ENCODE measurements around the gene PHF5A.
"Not testable (repeated sequence)": the region's sequence is repeated elsewhere in the genome, so short reads cannot be mapped to it uniquely, and the experiment has no call there.

The PHF5A gene

DNA sequence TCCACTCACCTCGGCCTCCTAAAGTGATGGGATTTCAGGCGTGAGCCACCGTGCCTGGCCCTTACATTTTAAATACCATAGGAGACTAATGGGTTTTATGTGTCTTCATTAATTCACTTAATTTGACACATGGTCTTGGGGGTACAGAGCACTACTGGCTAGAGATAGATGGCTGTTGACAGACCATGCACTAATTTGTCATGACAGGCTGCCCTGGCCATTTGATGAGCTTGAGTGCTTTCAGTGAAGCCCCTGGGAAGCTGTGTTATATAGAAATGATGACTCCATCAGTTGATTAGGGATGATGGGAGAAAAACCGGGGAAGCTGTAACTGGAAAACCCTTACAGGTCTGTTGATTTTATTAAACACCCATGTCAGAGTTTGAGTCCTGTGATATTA, 6.6 kb downstream of the PHF5A start:
- H3K4me3 ChIP-seq (ENCODE audit: low read depth, low read length): no peak overlapping the region
- H3K9me3 ChIP-seq: no peaks in the 10 kb centered on the region
- no peaks in the 10 kb centered on the region for H3K27me3 ChIP-seq
- no peak for DNase-seq
- no peaks in the 10 kb centered on the region; the same call in 1 of the 2 replicates for H3K4me1 ChIP-seq
- TF ChIP-seq, protein P1, sequence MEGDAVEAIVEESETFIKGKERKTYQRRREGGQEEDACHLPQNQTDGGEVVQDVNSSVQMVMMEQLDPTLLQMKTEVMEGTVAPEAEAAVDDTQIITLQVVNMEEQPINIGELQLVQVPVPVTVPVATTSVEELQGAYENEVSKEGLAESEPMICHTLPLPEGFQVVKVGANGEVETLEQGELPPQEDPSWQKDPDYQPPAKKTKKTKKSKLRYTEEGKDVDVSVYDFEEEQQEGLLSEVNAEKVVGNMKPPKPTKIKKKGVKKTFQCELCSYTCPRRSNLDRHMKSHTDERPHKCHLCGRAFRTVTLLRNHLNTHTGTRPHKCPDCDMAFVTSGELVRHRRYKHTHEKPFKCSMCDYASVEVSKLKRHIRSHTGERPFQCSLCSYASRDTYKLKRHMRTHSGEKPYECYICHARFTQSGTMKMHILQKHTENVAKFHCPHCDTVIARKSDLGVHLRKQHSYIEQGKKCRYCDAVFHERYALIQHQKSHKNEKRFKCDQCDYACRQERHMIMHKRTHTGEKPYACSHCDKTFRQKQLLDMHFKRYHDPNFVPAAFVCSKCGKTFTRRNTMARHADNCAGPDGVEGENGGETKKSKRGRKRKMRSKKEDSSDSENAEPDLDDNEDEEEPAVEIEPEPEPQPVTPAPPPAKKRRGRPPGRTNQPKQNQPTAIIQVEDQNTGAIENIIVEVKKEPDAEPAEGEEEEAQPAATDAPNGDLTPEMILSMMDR (IDR thresholded peaks at IDR 0.05; ENCODE audit: low read depth, low read length): no peak
- peaks cover 84% of the 10 kb centered on the region for H3K36me3 ChIP-seq

DNA sequence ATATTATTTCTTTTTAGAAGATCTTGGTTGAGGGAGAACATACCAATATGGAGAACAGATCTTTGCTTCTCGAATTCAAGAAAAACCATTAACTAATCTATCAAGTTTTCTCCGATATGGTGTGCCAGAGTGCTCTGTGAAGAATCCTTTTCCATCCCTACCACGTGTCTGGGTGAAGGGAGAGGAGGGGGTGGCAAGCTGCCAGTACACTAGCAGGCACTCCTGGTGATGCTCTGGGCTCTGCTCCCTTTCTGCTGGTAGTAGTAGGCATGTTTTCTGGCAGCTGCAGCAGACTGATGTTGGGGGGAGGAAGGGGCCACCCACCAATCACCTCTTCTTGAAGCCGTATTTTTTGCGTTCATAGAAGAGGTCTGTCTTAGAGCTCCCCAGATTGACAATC, 8.4 kb downstream of the PHF5A start:
- DNase-seq: peak; percentile 83
- H3K27me3 ChIP-seq; H3K9me3 ChIP-seq; H3K4me3 ChIP-seq (ENCODE audit: low read depth, low read length); H3K4me1 ChIP-seq: not testable (repeated sequence)
- H3K36me3 ChIP-seq: peaks cover 68% of the 10 kb centered on the region

DNA sequence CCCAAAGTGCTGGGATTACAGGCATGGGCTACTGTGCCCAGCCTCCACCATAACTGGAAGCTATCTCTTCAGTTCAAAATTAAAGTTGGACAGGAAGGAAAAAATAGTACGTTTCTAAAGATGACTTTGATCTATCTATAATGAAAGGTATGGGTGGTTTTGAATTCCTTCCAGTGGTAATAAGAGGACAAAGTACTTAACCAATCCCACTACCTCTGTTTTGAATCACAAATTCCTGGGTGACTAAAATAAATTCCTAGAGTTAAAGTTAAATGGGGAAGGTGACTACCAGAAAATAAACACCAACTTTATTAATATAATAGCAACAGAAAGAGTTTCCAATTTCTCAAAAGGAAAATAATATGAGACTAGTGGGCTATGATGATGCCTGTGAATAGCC, 9.1 kb downstream of the PHF5A start:
- Histone ChIP-seq H3K4me1 (no peaks in the 10 kb centered on the region; the same call in 1 of the 2 replicates), H3K27me3 (no peaks in the 10 kb centered on the region), H3K36me3 (peaks cover 61% of the 10 kb centered on the region), H3K4me3 (ENCODE audit: low read depth, low read length) (no peak overlapping the region), H3K9me3 (no peaks in the 10 kb centered on the region)
- no peak for DNase-seq
- TF ChIP-seq, protein P1 (IDR thresholded peaks at IDR 0.05; ENCODE audit: low read depth, low read length): no peak

DNA sequence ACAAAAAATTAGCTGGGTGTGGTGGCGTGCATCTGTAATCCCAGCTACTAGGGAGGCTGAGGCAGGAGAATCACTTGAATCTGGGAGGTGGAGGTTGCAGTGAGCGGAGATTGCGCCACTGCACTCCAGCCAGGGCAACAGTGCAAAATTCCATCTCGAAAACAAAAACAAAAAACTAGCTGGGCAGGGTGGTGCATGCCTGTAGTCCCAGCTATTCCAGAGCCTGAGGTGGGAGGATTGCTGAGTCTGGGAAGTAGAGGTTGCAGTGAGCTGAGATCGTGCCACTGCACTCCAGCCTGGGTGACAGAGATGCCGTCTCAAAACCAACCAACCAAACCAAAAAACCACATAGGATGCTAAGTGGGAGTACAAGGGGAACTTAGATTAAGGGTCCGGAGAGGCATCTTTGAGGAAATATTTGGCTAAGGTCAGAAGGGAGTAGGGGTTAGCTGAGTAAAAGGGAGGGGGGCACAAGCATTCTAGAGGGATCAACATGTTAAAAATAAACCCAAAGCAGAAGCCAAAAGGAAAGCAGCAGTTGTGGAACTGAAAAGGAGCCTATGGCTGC, 10.2 kb downstream of the PHF5A start:
- TF ChIP-seq, protein P1 (IDR thresholded peaks at IDR 0.05; ENCODE audit: low read depth, low read length): no peak
- Histone ChIP-seq H3K4me1 (no peaks in the 10 kb centered on the region; the same call in 1 of the 2 replicates), H3K36me3 (peaks cover 51% of the 10 kb centered on the region), H3K4me3 (ENCODE audit: low read depth, low read length) (no peak overlapping the region), H3K9me3 (no peaks in the 10 kb centered on the region), H3K27me3 (no peaks in the 10 kb centered on the region)
- DNase-seq: no peak

DNA sequence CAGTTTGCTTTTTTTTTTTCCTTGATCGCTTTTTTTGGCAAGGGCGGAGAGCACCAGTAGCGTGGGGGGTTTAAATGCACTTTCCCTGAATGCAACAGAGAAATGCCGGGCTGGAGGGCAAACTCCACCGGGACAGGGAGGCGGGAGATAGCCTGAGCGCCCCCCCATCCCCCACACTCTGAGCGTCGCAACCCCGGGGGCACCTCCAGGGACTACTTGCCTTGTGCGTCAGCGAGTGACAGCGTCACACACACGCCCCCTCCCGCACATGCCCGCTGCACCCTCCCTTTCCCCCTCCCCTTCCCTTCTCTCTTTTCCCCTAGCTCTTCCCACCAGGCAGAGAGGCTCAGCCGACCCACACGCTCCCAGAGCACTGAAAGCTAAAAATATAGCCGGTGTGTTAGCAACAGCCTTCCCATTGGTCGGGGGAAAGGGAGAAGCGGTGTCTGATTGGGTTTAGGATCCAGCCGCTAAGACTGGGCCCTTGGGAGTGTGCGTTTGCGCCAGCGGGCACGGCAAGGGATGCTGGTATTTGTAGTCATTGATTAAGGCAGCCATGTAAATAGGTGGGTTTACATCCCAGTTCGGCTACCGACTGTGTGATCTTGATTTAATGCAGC, 20.2 kb downstream of the PHF5A start:
- peak; percentile 97 for DNase-seq
- peaks cover 3% of the 10 kb centered on the region; the same call in 1 of the 2 replicates for H3K4me1 ChIP-seq
- peaks cover 6% of the 10 kb centered on the region for H3K36me3 ChIP-seq
- H3K4me3 ChIP-seq (ENCODE audit: low read depth, low read length): peak overlapping the region; percentile 86
- H3K9me3 ChIP-seq: no peaks in the 10 kb centered on the region
- TF ChIP-seq, protein P1 (IDR thresholded peaks at IDR 0.05; ENCODE audit: low read depth, low read length): no peak
- H3K27me3 ChIP-seq: no peaks in the 10 kb centered on the region

DNA sequence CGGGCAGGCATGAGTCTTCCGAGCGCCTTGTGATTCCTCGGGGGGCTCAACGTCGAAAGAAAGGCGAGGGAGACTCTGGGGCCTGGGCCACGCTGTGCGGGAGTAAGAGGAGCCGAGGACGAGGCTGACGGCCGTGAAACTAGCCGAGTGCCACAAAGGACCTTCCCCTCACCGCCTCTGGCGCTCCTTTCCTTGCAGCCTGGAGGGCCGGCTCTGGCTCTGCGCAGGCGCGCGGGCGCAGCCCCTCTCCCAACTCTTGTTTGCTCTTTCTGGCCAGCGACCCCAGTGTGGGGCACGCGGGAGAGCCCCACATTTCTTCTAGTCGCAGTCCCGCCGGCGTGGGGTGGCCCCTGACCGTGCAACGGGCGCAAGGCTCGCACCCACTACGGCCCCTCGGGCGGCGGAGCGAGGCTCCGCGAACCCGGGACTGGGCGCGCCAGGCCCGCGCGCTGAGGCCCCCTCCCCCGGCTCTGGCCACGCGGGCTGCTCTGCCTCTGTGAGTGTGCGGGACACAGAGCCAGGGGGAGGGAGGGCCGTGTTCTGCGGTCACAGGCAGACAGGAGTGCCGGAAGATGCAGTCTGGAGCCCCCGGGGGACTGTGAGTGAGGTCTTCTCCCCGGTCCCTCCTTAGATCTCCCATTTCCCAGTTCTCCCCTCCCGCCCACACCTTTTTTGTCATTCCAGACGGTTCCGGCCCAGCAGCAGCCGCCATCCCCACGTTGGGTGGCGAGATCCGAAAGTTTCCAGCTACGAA, 20.9 kb downstream of the PHF5A start:
- TF ChIP-seq, protein P1 (IDR thresholded peaks at IDR 0.05; ENCODE audit: low read depth, low read length): no peak
- Histone ChIP-seq H3K27me3 (no peaks in the 10 kb centered on the region), H3K9me3 (no peaks in the 10 kb centered on the region), H3K4me1 (peaks cover 3% of the 10 kb centered on the region; the same call in 1 of the 2 replicates), H3K4me3 (ENCODE audit: low read depth, low read length) (peak overlapping the region; percentile 86), H3K36me3 (peaks cover 12% of the 10 kb centered on the region)
- DNase-seq: peak; percentile 85

All from BE2C (cell line).